Lower leg skin (tissue), 4 donors: Measurements from ENCODE around the gene SPTAN1. TPM values are rescaled to one million over a fixed set of nuclear protein-coding genes. Genes with fewer than 3 reads are reported as not detected.

Source experiments
- DNase-seq, 2 donors: peaks; one replicate each; pipeline ENCODE4 v3.0.0-alpha.2; 2019; ENCODE audit warnings: low spot score in 2 of 2
- H3K4me3 ChIP-seq: fragments of 200-600 bp; sonication (generic); 2 replicates; pipeline ENCODE4 v1.5.1; 2017; ENCODE audit warnings: mild to moderate bottlenecking, low read depth; ENCODE audit not compliant: poor library complexity, severe bottlenecking
- CTCF ChIP-seq, 3 donors: fragments of 450-650 bp; IDR thresholded peaks; one replicate each; pipeline ENCODE4 v1.5.1; 2016; ENCODE audit warnings: antibody characterized with exemption in 3 of 3, mild to moderate bottlenecking in 3 of 3, moderate library complexity in 2 of 3
- POLR2A ChIP-seq, 2 donors: fragments of 450-650 bp; IDR thresholded peaks; one replicate each; pipeline ENCODE4 v1.6.1; 2016 to 2017; ENCODE audit warnings: antibody characterized with exemption in 2 of 2, mild to moderate bottlenecking in 1 of 2, moderate library complexity in 1 of 2
- WGBS, 2 donors: methylation state at CpG; one replicate each; pipeline ENCODE4 v1.1.5; 2018; 5-methylcytosine and 5-hydroxymethylcytosine counted together
- intact Hi-C: fragments of 100-400 bp; cut with DNase I; formaldehyde crosslinking; loops from one replicate; pipeline ENCODE4 v1.15.0; 2023; ENCODE audit warnings: low total_unique reads
- total RNA-seq, 4 donors: library from RNA; depleted of rRNA; stranded (reverse); fragments of >200 nt; gene quantifications; one replicate each; pipeline ENCODE4 v1.1.0, GENCODE V29; 2016

The SPTAN1 gene
- total RNA-seq, 4 donors from 2014 or later: 223 to 331 (median 293) TPM

GRCh38 chr9:128625391-128626146, 73.2 kb downstream of the SPTAN1 start:
- whole genome bisulfite sequencing, 2 donors: 75 to 79% methylated on average over 20 of the region's 20 CpGs
- no peak overlapping the region for H3K4me3 ChIP-seq
- intact Hi-C loops: loop anchor here (5.0 kb wide), 1 partner anchor 338 kb away; no protein-coding TSS in a partner anchor
- no peak for DNase-seq
- TF ChIP-seq POLR2A (IDR thresholded peaks at IDR 0.05) (no peak), CTCF (IDR thresholded peaks at IDR 0.05) (no peak)

- TF ChIP-seq POLR2A (IDR thresholded peaks at IDR 0.05): no peak
- no peak for TF ChIP-seq CTCF (IDR thresholded peaks at IDR 0.05)
- H3K4me3 ChIP-seq: no peak overlapping the region
- WGBS, 2 donors: 87 to 88% methylated on average over 16 of the region's 16 CpGs
- intact Hi-C loops: loop anchor here (5.0 kb wide), 1 partner anchor 339 kb away; no protein-coding TSS in a partner anchor
- DNase-seq: no peak
Observed at GRCh38 chr9:128626181-128626580, 73.8 kb downstream of the SPTAN1 start.

- DNase-seq: no peak
- no peak for TF ChIP-seq CTCF (IDR thresholded peaks at IDR 0.05)
- TF ChIP-seq POLR2A (IDR thresholded peaks at IDR 0.05): no peak
- H3K4me3 ChIP-seq: no peak overlapping the region
- 87 to 90% methylated on average over 13 to 15 of the region's 15 CpGs for WGBS, 2 donors
- intact Hi-C loops: loop anchor here (5.0 kb wide), 1 partner anchor 340 kb away; no protein-coding TSS in a partner anchor
Observed at GRCh38 chr9:128627127-128627715, 74.8 kb downstream of the SPTAN1 start.

- 75 to 83% methylated on average over 13 of the region's 13 CpGs for WGBS, 2 donors
- intact Hi-C loops: loop anchor here (5.0 kb wide), 1 partner anchor 341 kb away; no protein-coding TSS in a partner anchor
- no peak for DNase-seq
- no peak overlapping the region for H3K4me3 ChIP-seq
- TF ChIP-seq POLR2A (IDR thresholded peaks at IDR 0.05) (no peak), CTCF (IDR thresholded peaks at IDR 0.05) (no peak)
Observed at GRCh38 chr9:128627906-128628305, 75.5 kb downstream of the SPTAN1 start.

- DNase-seq: peak in 1 of 2 donors; percentile 91
- 52 to 56% methylated on average over 15 to 17 of the region's 17 CpGs for WGBS, 2 donors
- intact Hi-C loops: loop anchor here (5.0 kb wide), 1 partner anchor 341 kb away; no protein-coding TSS in a partner anchor
- H3K4me3 ChIP-seq: no peak overlapping the region
- TF ChIP-seq POLR2A (IDR thresholded peaks at IDR 0.05): no peak
- no peak for TF ChIP-seq CTCF (IDR thresholded peaks at IDR 0.05)
Observed at GRCh38 chr9:128628471-128629048, 76.2 kb downstream of the SPTAN1 start.
